HG03558 (cell line): ENCODE results near the gene GLMP.
A peak's percentile ranks its signal among the peaks of the same experiment; 100 is the strongest.
"Not testable (repeated sequence)": the region's sequence is repeated elsewhere in the genome, so short reads cannot be mapped to it uniquely, and the experiment has no call there.

ENCODE experiments used
- ATAC-seq: cut with Tn5 transposase; IDR thresholded peaks from one replicate; pipeline ENCODE4 v1.9.1; 2021; ENCODE audit warnings: moderate number of reproducible peaks; ENCODE audit not compliant: unreplicated experiment; ENCODE audit errors: extremely low read depth

Gene GLMP

GRCh38 chr1:156295391-156295947 lies at the start of gene GLMP:
GLMP (minus strand) TSS chr1:156295679; CDS start chr1:156295645, 34 bp downstream.
- no peak for ATAC-seq

GRCh38 chr1:156344409-156344808 lies 48.9 kb upstream of the GLMP start:
- no peak for ATAC-seq

- no peak for ATAC-seq
Measured at GRCh38 chr1:156342166-156342955, 46.9 kb upstream of the GLMP start.

GRCh38 chr1:156338180-156338976 lies 42.9 kb upstream of the GLMP start, which contains the start of the genes CCT3 and TSACC:
CCT3 (minus strand) TSS chr1:156338292; CDS start chr1:156338184, 108 bp downstream.
TSACC (plus strand) TSS chr1:156338526; CDS start chr1:156339758, 1,232 bp downstream.
- ATAC-seq: peak; percentile 81

GRCh38 chr1:156337888-156338179 lies 42.4 kb upstream of the GLMP start:
- ATAC-seq: no peak

GRCh38 chr1:156337052-156337887 lies 41.8 kb upstream of the GLMP start:
- no peak for ATAC-seq

GRCh38 chr1:156336242-156336641 lies 40.8 kb upstream of the GLMP start:
- ATAC-seq: no peak

- not testable (repeated sequence) for ATAC-seq
Measured at GRCh38 chr1:156323179-156323578, 27.7 kb upstream of the GLMP start.

- ATAC-seq: no peak
Measured at GRCh38 chr1:156320560-156320959, 25.1 kb upstream of the GLMP start.

GRCh38 chr1:156319664-156320063 lies 24.2 kb upstream of the GLMP start:
- ATAC-seq: no peak

GRCh38 chr1:156316909-156317308 lies 21.4 kb upstream of the GLMP start:
- ATAC-seq: no peak

- no peak for ATAC-seq
Measured at GRCh38 chr1:156310962-156311361, 15.5 kb upstream of the GLMP start.

- no peak for ATAC-seq
Measured at GRCh38 chr1:156308078-156308477, 12.6 kb upstream of the GLMP start.

GRCh38 chr1:156305215-156305614 lies 9.7 kb upstream of the GLMP start:
- ATAC-seq: no peak

- no peak for ATAC-seq
Measured at GRCh38 chr1:156303241-156303640, 7.8 kb upstream of the GLMP start.

GRCh38 chr1:156298852-156299357 lies 3.4 kb upstream of the GLMP start, which contains the start of gene VHLL:
VHLL (minus strand) TSS chr1:156299307; CDS start chr1:156299189, 118 bp downstream.
- no peak for ATAC-seq

GRCh38 chr1:156293895-156294294 lies 1.6 kb downstream of the GLMP start:
- ATAC-seq: no peak

GRCh38 chr1:156293098-156293434 lies 2.4 kb downstream of the GLMP start:
- ATAC-seq: no peak

GRCh38 chr1:156291226-156292061 lies 4.0 kb downstream of the GLMP start:
- no peak for ATAC-seq
